MG63 (cell line): Measurements from ENCODE around the gene DAG1. TPM values are rescaled to one million over a fixed set of nuclear protein-coding genes. Genes with fewer than 3 reads are reported as not detected.

Source experiments
- DNase-seq: peaks from one replicate; pipeline ENCODE4 v3.0.0-alpha.2; 2020
- H3K27me3 ChIP-seq: fragments of 250-450 bp; sonication (Bioruptor Pico); 2 replicates; pipeline ENCODE4 v1.5.1; 2020; ENCODE audit warnings: mild to moderate bottlenecking, moderate library complexity
- H3K36me3 ChIP-seq: fragments of 250-450 bp; sonication (Bioruptor Pico); 2 replicates; pipeline ENCODE4 v1.5.1; 2020; ENCODE audit warnings: mild to moderate bottlenecking, moderate library complexity
- H3K4me3 ChIP-seq: fragments of 250-450 bp; sonication (Bioruptor Pico); 2 replicates; pipeline ENCODE4 v1.5.1; 2020; ENCODE audit warnings: mild to moderate bottlenecking, moderate library complexity
- H3K9me3 ChIP-seq: fragments of 250-450 bp; sonication (Bioruptor Pico); 2 replicates; pipeline ENCODE4 v1.5.1; 2020; ENCODE audit warnings: mild to moderate bottlenecking, moderate library complexity
- total RNA-seq: library from RNA; depleted of rRNA; stranded (reverse); fragments of >200 nt; shearing (Covaris generic); gene quantifications from 2 replicates; pipeline ENCODE4 v1.2.3, GENCODE V29; 2014; ENCODE audit warnings: low replicate concordance; rRNA removed

The DAG1 gene
- total RNA-seq, result 43.5 and 52.3 TPM in 2 replicates

GRCh38 chr3:49469936-49470713 is at the start of gene DAG1:
DAG1 (plus strand) TSS chr3:49470267; CDS start chr3:49510535, 40,268 bp downstream.
- Histone ChIP-seq H3K36me3 (no peaks in the 10 kb centered on the region), H3K9me3 (no peaks in the 10 kb centered on the region), H3K4me3 (peak within 1 kb of the TSS; percentile 77), H3K27me3 (no peaks in the 10 kb centered on the region)
- peak; percentile 94 for DNase-seq

GRCh38 chr3:49421890-49422378 is 48.1 kb upstream of the DAG1 start:
- no peak overlapping the region for H3K4me3 ChIP-seq

GRCh38 chr3:49422379-49423248 is 47.5 kb upstream of the DAG1 start, which contains the start of gene AMT:
AMT (minus strand) TSS chr3:49422473; CDS start chr3:49422450, 23 bp downstream.
- no peaks in the 10 kb centered on the region for H3K36me3 ChIP-seq
- H3K9me3 ChIP-seq, result no peaks in the 10 kb centered on the region
- H3K4me3 ChIP-seq, result no peak within 1 kb of the TSS
- DNase-seq, result no peak
- no peaks in the 10 kb centered on the region for H3K27me3 ChIP-seq

More at GRCh38 chr3:49421890-49422378, 48.1 kb upstream of the DAG1 start:
- Histone ChIP-seq H3K36me3 (no peaks in the 10 kb centered on the region), H3K9me3 (no peaks in the 10 kb centered on the region), H3K27me3 (no peaks in the 10 kb centered on the region)
- DNase-seq, result no peak

- Histone ChIP-seq H3K36me3 (no peaks in the 10 kb centered on the region), H3K27me3 (no peaks in the 10 kb centered on the region), H3K9me3 (no peaks in the 10 kb centered on the region), H3K4me3 (no peak overlapping the region)
- DNase-seq, result no peak
Observed at GRCh38 chr3:49424816-49425215, 45.3 kb upstream of the DAG1 start.

GRCh38 chr3:49427586-49427985 is 42.5 kb upstream of the DAG1 start:
- Histone ChIP-seq H3K36me3 (no peaks in the 10 kb centered on the region), H3K4me3 (no peak overlapping the region), H3K9me3 (no peaks in the 10 kb centered on the region), H3K27me3 (no peaks in the 10 kb centered on the region)
- DNase-seq, result no peak

- Histone ChIP-seq H3K9me3 (no peaks in the 10 kb centered on the region), H3K4me3 (peak overlapping the region; percentile 65), H3K27me3 (no peaks in the 10 kb centered on the region), H3K36me3 (no peaks in the 10 kb centered on the region)
- no peak for DNase-seq
Observed at GRCh38 chr3:49428752-49429080, 41.4 kb upstream of the DAG1 start.

GRCh38 chr3:49434731-49435130 is 35.3 kb upstream of the DAG1 start:
- H3K9me3 ChIP-seq, result no peaks in the 10 kb centered on the region
- DNase-seq, result no peak
- H3K27me3 ChIP-seq, result no peaks in the 10 kb centered on the region
- no peaks in the 10 kb centered on the region for H3K36me3 ChIP-seq
- no peak overlapping the region for H3K4me3 ChIP-seq

GRCh38 chr3:49445391-49445790 is 24.7 kb upstream of the DAG1 start:
- Histone ChIP-seq H3K36me3 (no peaks in the 10 kb centered on the region), H3K4me3 (no peak overlapping the region), H3K9me3 (no peaks in the 10 kb centered on the region), H3K27me3 (no peaks in the 10 kb centered on the region)
- DNase-seq, result no peak

GRCh38 chr3:49453621-49454020 is 16.4 kb upstream of the DAG1 start:
- DNase-seq, result no peak
- H3K36me3 ChIP-seq, result no peaks in the 10 kb centered on the region
- no peaks in the 10 kb centered on the region for H3K9me3 ChIP-seq
- H3K4me3 ChIP-seq, result no peak overlapping the region
- H3K27me3 ChIP-seq, result no peaks in the 10 kb centered on the region

GRCh38 chr3:49454458-49454857 is 15.6 kb upstream of the DAG1 start:
- DNase-seq, result no peak
- no peaks in the 10 kb centered on the region for H3K36me3 ChIP-seq
- no peak overlapping the region for H3K4me3 ChIP-seq
- H3K9me3 ChIP-seq, result no peaks in the 10 kb centered on the region
- no peaks in the 10 kb centered on the region for H3K27me3 ChIP-seq

- H3K27me3 ChIP-seq, result no peaks in the 10 kb centered on the region
- H3K9me3 ChIP-seq, result no peaks in the 10 kb centered on the region
- no peak overlapping the region for H3K4me3 ChIP-seq
- no peak for DNase-seq
- no peaks in the 10 kb centered on the region for H3K36me3 ChIP-seq
Observed at GRCh38 chr3:49454898-49455681, 15.0 kb upstream of the DAG1 start.

GRCh38 chr3:49456466-49456865 is 13.6 kb upstream of the DAG1 start:
- H3K9me3 ChIP-seq, result no peaks in the 10 kb centered on the region
- DNase-seq, result no peak
- H3K27me3 ChIP-seq, result no peaks in the 10 kb centered on the region
- no peaks in the 10 kb centered on the region for H3K36me3 ChIP-seq
- no peak overlapping the region for H3K4me3 ChIP-seq

- Histone ChIP-seq H3K9me3 (no peaks in the 10 kb centered on the region), H3K4me3 (no peak overlapping the region), H3K27me3 (no peaks in the 10 kb centered on the region), H3K36me3 (no peaks in the 10 kb centered on the region)
- DNase-seq, result no peak
Observed at GRCh38 chr3:49460188-49460890, 9.7 kb upstream of the DAG1 start.

- DNase-seq, result no peak
- H3K36me3 ChIP-seq, result no peaks in the 10 kb centered on the region
- no peak overlapping the region for H3K4me3 ChIP-seq
- no peaks in the 10 kb centered on the region for H3K27me3 ChIP-seq
- no peaks in the 10 kb centered on the region for H3K9me3 ChIP-seq
Observed at GRCh38 chr3:49460956-49461355, 9.1 kb upstream of the DAG1 start.

- Histone ChIP-seq H3K4me3 (no peak overlapping the region), H3K36me3 (no peaks in the 10 kb centered on the region), H3K9me3 (no peaks in the 10 kb centered on the region), H3K27me3 (no peaks in the 10 kb centered on the region)
- DNase-seq, result no peak
Observed at GRCh38 chr3:49461443-49462171, 8.5 kb upstream of the DAG1 start.

- Histone ChIP-seq H3K9me3 (no peaks in the 10 kb centered on the region), H3K4me3 (no peak overlapping the region), H3K27me3 (no peaks in the 10 kb centered on the region), H3K36me3 (no peaks in the 10 kb centered on the region)
- no peak for DNase-seq
Observed at GRCh38 chr3:49462222-49462621, 7.8 kb upstream of the DAG1 start.
